Urothelium cell line (cell line): ENCODE data around the gene FICD.
A peak's percentile ranks its signal among the peaks of the same experiment; 100 is the strongest.
"Not testable (repeated sequence)": the region's sequence is repeated elsewhere in the genome, so short reads cannot be mapped to it uniquely, and the experiment has no call there.

ENCODE experiments used
- DNase-seq: peaks from one replicate; pipeline ENCODE4 v3.0.0; 2011; ENCODE audit warnings: low spot score, mixed read lengths
- FAIRE-seq: peaks from 2 replicates; lab custom pipeline; 2011; peaks lifted over from hg19 to GRCh38; lab: Jason Lieb, UNC

FICD gene

GRCh38 chr12:108530161-108530560, 15.1 kb downstream of the FICD start:
- no peak for DNase-seq
- no peak for FAIRE-seq

GRCh38 chr12:108531929-108532848, 17.1 kb downstream of the FICD start:
- no peak for DNase-seq
- no peak for FAIRE-seq

DNA sequence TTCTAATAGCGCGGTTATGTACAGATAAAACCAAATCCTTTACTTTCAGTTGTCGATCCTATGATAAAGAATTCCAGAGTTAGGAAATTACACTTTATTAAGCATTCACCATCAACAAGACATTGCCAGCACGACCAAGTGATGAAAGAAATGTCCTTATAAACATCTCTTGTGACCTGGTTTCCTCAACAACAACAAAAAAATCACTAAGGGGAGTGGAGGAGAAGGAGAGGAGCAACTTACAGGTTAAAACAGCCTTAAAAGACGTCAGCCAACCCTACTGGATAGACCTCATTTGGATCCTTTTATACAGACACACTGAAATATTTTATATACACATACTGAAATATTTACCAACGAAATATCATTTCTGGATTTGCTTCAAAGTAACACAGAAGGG, 23.1 kb downstream of the FICD start:
- no peak for FAIRE-seq
- DNase-seq, result no peak

- FAIRE-seq (no peak), DNase-seq (no peak)
Observed at GRCh38 chr12:108538616-108539195, 23.6 kb downstream of the FICD start.

DNA sequence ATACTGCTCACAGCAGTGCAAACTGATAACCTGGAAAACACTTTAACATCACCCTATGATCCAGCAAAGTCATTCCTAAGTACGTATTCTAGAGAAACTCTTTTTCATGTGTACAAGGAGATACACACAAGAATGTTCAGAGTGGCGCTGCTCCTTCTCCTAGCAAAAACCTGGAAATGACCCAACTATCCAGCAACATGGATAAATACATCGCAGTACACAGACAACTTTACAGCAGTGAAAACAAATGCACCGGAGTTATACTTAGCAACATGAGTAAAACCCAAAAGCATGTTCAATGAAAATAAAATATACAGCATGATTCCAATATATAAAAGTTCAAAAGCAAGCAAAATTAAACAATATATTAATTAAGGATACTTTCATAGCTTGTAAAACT, 27.2 kb downstream of the FICD start:
- DNase-seq (no peak), FAIRE-seq (no peak)

DNA sequence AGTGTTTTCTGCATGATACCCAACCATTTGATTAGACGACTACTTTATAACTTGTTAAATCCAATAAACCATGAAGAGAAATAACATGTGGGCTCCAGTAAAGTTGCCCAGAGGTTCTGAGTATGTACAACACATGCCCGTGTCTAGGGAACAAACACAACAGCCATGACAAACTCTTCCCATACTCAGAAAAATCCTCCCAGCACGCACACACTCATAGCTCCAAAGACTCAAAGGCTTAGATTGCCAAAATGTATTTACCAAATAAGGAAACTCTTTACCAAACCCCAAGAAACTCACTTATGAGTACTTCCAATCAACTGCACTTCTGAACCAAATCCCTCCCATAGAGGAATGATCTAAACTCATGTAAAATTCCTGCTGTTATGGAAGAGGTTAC, 28.6 kb downstream of the FICD start:
- DNase-seq (no peak), FAIRE-seq (no peak)

DNA sequence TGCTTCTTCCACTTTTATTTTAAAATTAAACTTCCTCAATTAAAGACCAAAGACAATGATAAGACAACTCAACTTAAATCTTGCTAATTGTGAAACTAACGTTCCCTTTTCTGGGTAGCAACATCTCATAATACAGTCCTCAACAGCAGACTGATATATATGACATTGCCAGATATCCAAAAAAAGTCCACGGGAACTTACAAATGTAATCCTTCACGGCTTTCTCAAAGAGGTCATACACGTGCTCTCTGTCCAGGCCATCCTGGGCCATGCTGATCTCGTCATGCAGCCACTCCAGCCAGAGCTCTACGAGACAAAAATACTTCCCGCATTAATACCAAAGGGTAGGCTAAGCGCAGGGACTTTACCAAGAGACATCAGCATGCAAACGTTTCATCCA, 32.6 kb downstream of the FICD start:
- no peak for FAIRE-seq
- no peak for DNase-seq

DNA sequence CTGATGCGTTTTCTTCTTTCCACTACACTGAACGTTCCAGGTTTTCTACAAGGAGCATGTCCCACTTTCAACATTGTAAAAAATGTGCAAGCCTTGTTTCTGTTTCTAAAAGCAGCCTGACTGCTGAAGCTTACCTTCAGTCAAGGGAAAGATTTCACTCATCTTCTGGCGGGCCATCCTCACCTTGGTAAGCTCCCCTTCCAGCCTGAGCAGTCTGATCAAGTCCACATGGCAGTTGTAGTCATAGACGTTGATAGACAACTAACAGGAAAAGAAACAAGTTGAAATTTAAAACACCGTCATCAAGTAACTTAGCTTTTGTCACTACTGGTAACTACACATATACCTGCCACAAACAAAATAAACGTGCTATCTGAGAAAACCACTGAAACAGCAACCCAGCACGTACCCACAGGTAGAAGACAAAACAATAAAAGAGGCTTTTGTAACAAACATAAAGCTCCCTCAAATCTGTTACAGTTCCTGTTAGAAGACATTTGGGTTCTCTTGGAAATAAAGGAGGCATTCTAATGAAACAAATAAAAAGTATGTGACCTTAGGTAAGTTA, 34.0 kb downstream of the FICD start:
- no peak for DNase-seq
- FAIRE-seq, result no peak

- FAIRE-seq, result no peak
- DNase-seq, result no peak
Observed at GRCh38 chr12:108551535-108551934, 36.5 kb downstream of the FICD start.

DNA sequence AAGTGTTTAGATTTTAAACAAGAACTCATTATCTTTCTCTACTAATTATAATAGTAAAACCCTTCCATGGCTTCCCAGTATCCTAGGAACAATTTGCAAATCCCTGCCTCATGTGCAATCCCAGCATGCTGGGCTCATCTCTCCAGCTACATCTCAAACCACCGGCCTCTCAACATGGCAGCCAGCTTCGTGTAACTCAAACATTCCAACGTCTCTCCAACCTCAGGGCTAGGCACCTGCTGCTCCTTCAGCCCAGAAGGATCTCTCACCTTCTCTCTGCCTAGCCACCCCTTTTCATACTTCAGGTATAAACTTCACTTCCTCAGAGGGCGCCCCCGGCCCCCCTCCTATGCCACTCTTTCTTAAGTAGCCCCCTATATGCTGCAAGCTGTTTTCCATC, 38.7 kb downstream of the FICD start:
- FAIRE-seq, result no peak

GRCh38 chr12:108555383-108555782, 40.3 kb downstream of the FICD start:
- DNase-seq, FAIRE-seq: not testable (repeated sequence)

More for the DNA sequence above, 38.7 kb downstream of the FICD start:
- DNase-seq, result no peak

DNA sequence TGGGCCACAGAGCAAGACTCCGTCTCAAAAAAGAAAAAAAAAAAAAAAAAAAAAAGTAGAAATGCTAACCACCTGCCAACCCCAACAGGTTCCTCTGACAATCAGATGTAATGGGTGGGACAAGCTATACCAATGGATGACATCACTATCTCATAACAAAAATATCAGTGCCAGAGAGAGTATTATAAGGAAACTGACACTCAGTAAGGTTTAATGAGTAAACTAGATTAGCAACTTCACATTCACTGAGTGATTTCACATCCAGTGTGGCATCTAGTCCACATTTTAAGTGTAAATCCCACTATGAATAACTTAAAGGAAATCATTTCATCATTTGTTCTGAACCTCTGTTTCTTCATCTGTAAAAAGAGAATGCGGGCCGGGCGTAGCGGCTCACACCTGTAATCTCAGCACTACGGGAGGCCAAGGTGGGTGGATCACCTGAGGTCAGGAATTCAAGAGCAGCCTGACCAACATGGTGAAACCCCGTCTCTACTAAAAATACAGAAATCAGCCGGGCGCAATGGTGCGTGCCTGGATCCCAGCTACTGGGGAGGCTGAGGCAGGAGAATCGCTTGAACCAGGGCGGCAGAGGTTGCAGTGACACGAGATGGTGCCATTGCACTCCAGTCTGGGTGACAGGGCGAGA, 44.1 kb downstream of the FICD start:
- FAIRE-seq, result no peak
- no peak for DNase-seq

DNA sequence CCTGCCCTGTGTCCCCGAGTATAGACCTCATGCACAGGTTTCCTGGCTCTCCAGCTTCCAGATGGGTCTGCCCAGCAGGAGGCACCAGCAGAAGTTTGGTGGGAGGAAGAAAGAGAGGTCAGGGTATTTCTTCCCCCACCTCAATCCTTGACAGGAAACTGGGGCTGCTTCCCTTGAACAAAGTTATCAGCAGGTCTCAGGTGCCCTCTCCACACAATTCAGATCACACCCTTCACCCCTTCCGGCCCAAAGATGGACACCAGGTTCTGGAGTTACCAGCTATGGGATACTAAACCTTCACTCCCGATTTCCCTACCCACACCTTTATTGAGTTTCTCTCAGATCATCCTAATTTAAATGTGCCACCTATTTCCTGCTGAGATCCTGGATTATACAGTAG, 44.7 kb downstream of the FICD start:
- DNase-seq, result no peak
- FAIRE-seq, result no peak

GRCh38 chr12:108560321-108560721, 45.2 kb downstream of the FICD start:
- DNase-seq, result no peak
- FAIRE-seq, result no peak

DNA sequence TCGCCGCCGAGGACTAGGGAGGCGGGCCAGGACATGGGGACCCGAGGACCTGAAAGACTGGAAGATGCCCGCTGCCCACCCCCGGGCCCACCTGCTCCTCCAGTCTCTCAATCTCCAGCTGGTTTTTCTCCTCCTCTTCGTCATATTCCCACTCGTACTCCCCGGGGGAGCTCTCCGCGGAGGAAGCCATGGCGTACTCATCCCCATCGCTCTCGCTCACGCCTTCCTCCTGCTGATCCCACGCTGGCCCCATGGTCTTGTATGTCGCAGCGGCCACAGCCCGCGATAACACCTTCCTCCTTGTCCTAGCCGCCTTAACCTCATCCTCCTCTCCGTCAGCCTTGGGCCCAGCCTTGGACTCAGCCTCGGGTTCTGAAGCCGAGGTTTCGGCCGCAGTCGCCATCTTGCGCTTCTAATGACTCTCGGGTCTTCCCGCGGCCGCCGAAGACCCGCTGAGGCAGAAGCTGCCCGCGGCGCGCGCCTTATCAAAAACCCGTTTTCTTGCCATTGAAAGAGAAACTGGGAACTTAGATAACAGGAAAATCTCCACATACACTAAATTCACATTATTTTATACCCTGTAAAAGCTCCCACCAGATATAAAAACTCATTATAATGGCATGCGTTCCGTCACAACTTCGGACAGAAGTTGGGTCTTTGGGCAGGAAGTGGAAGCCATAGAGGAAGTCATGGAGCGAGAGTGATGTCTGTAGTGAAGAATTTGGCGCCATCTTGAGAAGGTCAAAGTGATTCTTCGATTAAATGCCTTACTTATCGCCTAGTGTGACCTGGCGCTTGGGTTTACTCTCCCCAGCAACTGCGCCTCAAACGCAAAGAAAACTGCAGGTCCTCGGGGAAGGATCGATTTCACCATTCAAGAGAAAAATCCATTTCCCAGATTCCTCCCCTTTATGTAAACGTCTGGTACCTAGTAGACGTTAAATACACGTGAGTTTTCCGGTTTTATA, 46.0 kb downstream of the FICD start, which contains the start of gene SART3:
Gene SART3 (minus strand): TSS at position 422 of the 968 bp plus-strand sequence. CDS start 19 bp downstream, at position 403.
- FAIRE-seq (no peak), DNase-seq (peak; percentile 81)

DNA sequence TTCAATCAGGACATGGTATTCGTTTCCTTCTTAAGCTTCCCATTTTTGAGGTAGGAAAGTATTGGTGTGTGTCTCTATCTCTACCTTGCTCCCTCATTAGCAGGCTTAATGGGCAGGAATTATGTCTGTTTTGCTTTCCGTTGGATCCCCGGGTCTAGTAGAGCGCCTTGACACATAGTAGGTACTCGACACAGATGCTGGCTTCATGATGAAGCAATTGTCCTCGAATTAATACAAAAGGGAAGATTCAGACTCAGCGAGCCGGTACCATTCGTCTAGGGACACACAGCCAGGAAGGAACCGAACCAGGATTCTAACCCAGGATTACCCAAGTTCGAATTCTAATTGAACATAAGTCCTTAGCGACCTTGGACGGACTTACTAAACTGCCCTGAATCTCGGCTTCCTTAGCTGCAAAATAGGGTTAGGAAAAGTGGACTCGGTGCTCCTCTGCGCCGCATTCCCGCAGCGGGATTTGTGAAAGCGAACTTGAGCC, 46.8 kb downstream of the FICD start:
- FAIRE-seq, result no peak
- no peak for DNase-seq

DNA sequence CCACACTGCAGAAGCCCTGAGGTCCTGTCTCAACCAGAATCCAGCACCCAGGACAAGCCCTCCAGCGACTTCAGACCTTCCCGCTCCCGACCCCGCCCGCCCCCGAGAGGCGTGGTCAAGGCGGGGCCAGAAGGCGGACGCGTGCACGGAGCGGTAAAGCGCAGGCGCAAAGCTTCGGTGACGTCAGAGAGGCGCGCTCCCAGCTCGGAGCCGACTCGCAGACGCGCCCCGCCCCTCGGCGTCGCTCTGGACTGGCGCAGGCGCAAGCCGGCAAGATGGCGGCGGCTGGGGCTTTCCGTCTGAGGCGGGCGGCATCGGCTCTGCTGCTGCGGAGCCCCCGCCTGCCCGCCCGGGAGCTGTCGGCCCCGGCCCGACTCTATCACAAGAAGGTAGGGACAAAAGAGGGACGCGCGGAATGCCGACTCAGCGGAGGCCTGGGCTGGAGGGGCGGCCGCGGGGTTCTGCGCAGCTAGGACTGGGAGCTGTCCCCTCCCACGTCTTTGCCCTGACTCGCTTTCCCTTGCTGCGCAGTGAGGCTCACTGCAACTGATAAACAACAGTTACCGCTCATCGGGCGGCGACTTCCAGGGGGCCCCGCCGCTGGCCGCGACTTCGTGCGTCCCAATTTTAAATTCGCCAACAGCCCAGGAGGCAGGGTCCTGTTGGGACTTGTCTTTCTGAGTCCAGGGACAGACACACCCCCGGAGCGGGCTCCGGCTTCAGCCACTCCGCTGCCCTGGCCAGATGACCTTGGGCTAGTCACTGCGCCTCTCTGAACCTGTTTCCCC, 47.5 kb downstream of the FICD start, which contains the start of gene ISCU:
Gene ISCU (plus strand): TSS at position 249 of the 788 bp plus-strand sequence. CDS start 27 bp downstream, at position 276.
- peak; percentile 96 for DNase-seq
- FAIRE-seq, result no peak

DNA sequence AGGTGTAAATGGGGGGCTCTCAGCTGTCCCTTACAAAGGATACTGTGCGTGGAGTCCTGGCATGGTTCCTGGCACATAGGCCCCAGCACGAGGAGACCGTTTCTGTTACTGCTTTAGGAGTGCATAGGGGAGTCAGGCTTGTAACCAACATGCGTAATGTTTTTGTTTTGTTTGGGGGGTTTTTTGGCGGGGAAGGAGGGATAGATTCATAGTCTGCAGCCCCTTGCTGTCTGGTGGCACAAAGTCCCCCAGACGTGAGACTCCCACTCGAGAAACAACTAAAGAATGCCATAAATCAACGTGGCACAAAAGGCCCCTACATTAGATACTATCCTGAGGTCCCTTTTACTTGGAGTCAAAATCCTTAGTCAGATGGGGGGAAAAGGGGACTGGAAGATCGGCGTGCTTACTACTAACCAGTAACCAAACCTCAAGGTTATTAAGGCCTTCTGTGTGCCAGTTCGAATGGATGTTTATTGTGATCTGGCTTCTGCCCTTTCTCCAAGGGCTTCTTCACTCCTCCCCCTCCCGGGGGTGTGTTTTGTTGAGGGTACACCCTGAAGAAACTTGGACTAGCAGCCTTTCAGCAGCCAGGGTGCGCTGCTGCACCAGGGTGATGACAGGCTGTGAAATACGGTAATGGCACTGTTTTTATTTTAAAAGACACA, 48.2 kb downstream of the FICD start:
- DNase-seq, result peak; percentile 72
- FAIRE-seq, result no peak

GRCh38 chr12:108563804-108564151, 48.7 kb downstream of the FICD start:
- DNase-seq (no peak), FAIRE-seq (no peak)
